Stomach (tissue), 9 donors: Measurements from ENCODE around the gene AGAP1. TPM values are rescaled to one million over a fixed set of nuclear protein-coding genes. Genes with fewer than 3 reads are reported as not detected.
A peak's percentile ranks its signal among the peaks of the same experiment; 100 is the strongest.

Experiments used
- DNase-seq, 2 donors: peaks; one replicate each; pipeline versions ENCODE4 v3.0.0 to v3.0.0-alpha.2; 2013 to 2019
- H3K27ac ChIP-seq, 5 donors: fragments of 200-600 bp in 4 of 5; sonication (generic) in 4 of 5; one replicate each; pipeline ENCODE4 v1.5.1; 2013 to 2019; ENCODE audit warnings: mild to moderate bottlenecking in 1 of 5, moderate library complexity in 1 of 5
- H3K27me3 ChIP-seq, 3 donors: fragments of 200-600 bp; sonication (generic); one replicate each; pipeline ENCODE4 v1.5.1; 2017 to 2019; ENCODE audit warnings: mixed run types in 1 of 3
- H3K36me3 ChIP-seq, 4 donors: fragments of 200-600 bp; sonication (generic); 1 replicate in 3 of 4; 2 replicates in 1 of 4; pipeline ENCODE4 v1.5.1; 2016 to 2019
- H3K4me1 ChIP-seq, 4 donors: fragments of 200-600 bp; sonication (generic); one replicate each; pipeline ENCODE4 v1.5.1; 2016 to 2019
- H3K4me3 ChIP-seq, 4 donors: fragments of 200-600 bp; sonication (generic) in 3 of 4; one replicate each; pipeline ENCODE4 v1.5.1; 2016 to 2019; ENCODE audit warnings: mild to moderate bottlenecking in 1 of 4
- H3K9me3 ChIP-seq, 4 donors: fragments of 200-600 bp; sonication (generic); one replicate each; pipeline ENCODE4 v1.5.1; 2016 to 2019
- CTCF ChIP-seq, 7 experiments: fragments of 450-650 bp in 4 of 7; fragments of 200-600 bp in 3 of 7; sonication (generic) in 3 of 7; IDR thresholded peaks; one replicate each; pipeline ENCODE4 v1.5.1; 2016 to 2019; ENCODE audit warnings: antibody characterized with exemption in 7 of 7, control low read depth in 2 of 7, mild to moderate bottlenecking in 1 of 7
- EP300 ChIP-seq: sonication (generic); formaldehyde crosslinking; IDR thresholded peaks from one replicate; pipeline ENCODE4 v1.6.1; 2017; ENCODE audit warnings: antibody characterized with exemption
- POLR2A ChIP-seq, 4 donors: fragments of 450-650 bp; IDR thresholded peaks; one replicate each; pipeline ENCODE4 v1.6.1; 2016; ENCODE audit warnings: antibody characterized with exemption in 4 of 4, control low read depth in 2 of 4, mild to moderate bottlenecking in 1 of 4, moderate library complexity in 1 of 4
- POLR2AphosphoS5 ChIP-seq, 3 donors: sonication (generic); formaldehyde crosslinking; IDR thresholded peaks; one replicate each; pipeline ENCODE4 v1.6.1; 2016; ENCODE audit warnings: antibody characterized with exemption in 3 of 3
- WGBS, 5 donors: extraction: QIAGEN DNeasy Blood & Tissue Kit in 3 of 5; methylation state at CpG; one replicate each; pipeline versions ENCODE4 v1.1.5 to v1.1.7; 2013 to 2018; 5-methylcytosine and 5-hydroxymethylcytosine counted together
- intact Hi-C: fragments of 100-400 bp; cut with DNase I; formaldehyde crosslinking; loops from one replicate; pipeline ENCODE4 v1.15.1; 2023; ENCODE audit warnings: low total_unique reads
- polyA plus RNA-seq, 3 donors: library from polyadenylated mRNA; stranded (reverse); fragments of 200-250 nt; gene quantifications; one replicate each; pipeline ENCODE4 v1.2.3, GENCODE V29; 2013
- total RNA-seq, 5 donors: library from RNA; depleted of rRNA; stranded (reverse); fragments of >200 nt; gene quantifications; one replicate each; pipeline versions ENCODE4 v1.1.0 to v1.2.3, GENCODE V29; 2014 to 2016
- donor health status: healthy with polysubstance abuse.
- donor health status: Bipolar disorder and iron deficiency.
- donor health status: healthy.

AGAP1 gene
- total and polyA plus RNA-seq, 8 donors = 4.2 to 139 (median 35.0) TPM

- Histone ChIP-seq H3K4me1 (peaks cover 8 to 19% (median 14%) of the 10 kb centered on the region in 4 donors), H3K27me3 (no peaks in the 10 kb centered on the region), H3K36me3 (no peaks in the 10 kb centered on the region), H3K4me3 (no peak overlapping the region), H3K9me3 (no peaks in the 10 kb centered on the region), H3K27ac (peak overlapping the region in 1 of 5 donors; percentile 9)
- intact Hi-C loops = no loop called here
- no peak for DNase-seq
- WGBS, 5 donors = 80 to 85% (median 83%) methylated on average over 11 to 12 of the region's 12 CpGs
- TF ChIP-seq EP300 = no peak
Observed at GRCh38 chr2:235634435-235635158, 140.8 kb downstream of the AGAP1 start.

- intact Hi-C loops = no loop called here
Observed at GRCh38 chr2:235636546-235636945, 142.7 kb downstream of the AGAP1 start.

GRCh38 chr2:235637896-235638295 lies 144.1 kb downstream of the AGAP1 start:
- DNase-seq = no peak
- intact Hi-C loops = no loop called here
- WGBS, 5 donors = 57 to 100% (median 65%) methylated on average over 1 to 7 of the region's 7 CpGs
- Histone ChIP-seq H3K27ac (peak overlapping the region in 3 of 5 donors; percentile 64 to 86 (median 78)), H3K36me3 (no peaks in the 10 kb centered on the region), H3K4me3 (no peak overlapping the region), H3K4me1 (peaks cover 17 to 45% (median 30%) of the 10 kb centered on the region in 4 donors), H3K9me3 (no peaks in the 10 kb centered on the region), H3K27me3 (no peaks in the 10 kb centered on the region)
- TF ChIP-seq POLR2A (IDR thresholded peaks at IDR 0.05) (no peak), POLR2AphosphoS5 (IDR thresholded peaks at IDR 0.05) (no peak), EP300 (no peak), CTCF (IDR thresholded peaks at IDR 0.05) (no peak)

More at GRCh38 chr2:235636546-235636945, 142.7 kb downstream of the AGAP1 start:
- 89 to 96% (median 94%) methylated on average over 12 of the region's 12 CpGs for WGBS, 5 donors
- Histone ChIP-seq H3K36me3 (no peaks in the 10 kb centered on the region), H3K9me3 (no peaks in the 10 kb centered on the region), H3K27ac (no peak overlapping the region), H3K27me3 (no peaks in the 10 kb centered on the region), H3K4me3 (no peak overlapping the region), H3K4me1 (peaks cover 17 to 39% (median 23%) of the 10 kb centered on the region in 4 donors)
- TF ChIP-seq POLR2AphosphoS5 (IDR thresholded peaks at IDR 0.05) (no peak), POLR2A (IDR thresholded peaks at IDR 0.05) (no peak), EP300 (no peak)
- DNase-seq = no peak

- TF ChIP-seq CTCF (IDR thresholded peaks at IDR 0.05) = no peak
- TF ChIP-seq POLR2A (IDR thresholded peaks at IDR 0.05) = no peak
- WGBS, 5 donors = 76 to 88% (median 79%) methylated on average over 12 of the region's 12 CpGs
- H3K9me3 ChIP-seq = no peaks in the 10 kb centered on the region
- no peaks in the 10 kb centered on the region for H3K27me3 ChIP-seq
- peaks cover 17 to 45% (median 30%) of the 10 kb centered on the region in 4 donors for H3K4me1 ChIP-seq
- intact Hi-C loops = no loop called here
- no peak overlapping the region for H3K4me3 ChIP-seq
- H3K27ac ChIP-seq = peak overlapping the region; percentile 34 to 86 (median 73)
- no peaks in the 10 kb centered on the region for H3K36me3 ChIP-seq
- DNase-seq = no peak
Observed at GRCh38 chr2:235638541-235639427, 144.9 kb downstream of the AGAP1 start.

- Histone ChIP-seq H3K27ac (peak overlapping the region; percentile 34 to 86 (median 73)), H3K4me3 (no peak overlapping the region), H3K27me3 (no peaks in the 10 kb centered on the region), H3K4me1 (peaks cover 17 to 45% (median 30%) of the 10 kb centered on the region in 4 donors), H3K9me3 (no peaks in the 10 kb centered on the region), H3K36me3 (no peaks in the 10 kb centered on the region)
- WGBS, 5 donors = 58 to 75% (median 67%) methylated on average over 8 of the region's 8 CpGs
- no peak for TF ChIP-seq CTCF (IDR thresholded peaks at IDR 0.05)
- TF ChIP-seq POLR2A (IDR thresholded peaks at IDR 0.05) = peak in 1 of 4 donors; percentile 18
- TF ChIP-seq EP300 = no peak
- TF ChIP-seq POLR2AphosphoS5 (IDR thresholded peaks at IDR 0.05) = peak; percentile 66 to 87 (median 82)
- peak in 1 of 2 donors; percentile 93 for DNase-seq
- intact Hi-C loops = no loop called here
Observed at GRCh38 chr2:235639428-235639773, 145.6 kb downstream of the AGAP1 start.
